ENCODE data around the gene SUSD4.

Gene SUSD4

DNA sequence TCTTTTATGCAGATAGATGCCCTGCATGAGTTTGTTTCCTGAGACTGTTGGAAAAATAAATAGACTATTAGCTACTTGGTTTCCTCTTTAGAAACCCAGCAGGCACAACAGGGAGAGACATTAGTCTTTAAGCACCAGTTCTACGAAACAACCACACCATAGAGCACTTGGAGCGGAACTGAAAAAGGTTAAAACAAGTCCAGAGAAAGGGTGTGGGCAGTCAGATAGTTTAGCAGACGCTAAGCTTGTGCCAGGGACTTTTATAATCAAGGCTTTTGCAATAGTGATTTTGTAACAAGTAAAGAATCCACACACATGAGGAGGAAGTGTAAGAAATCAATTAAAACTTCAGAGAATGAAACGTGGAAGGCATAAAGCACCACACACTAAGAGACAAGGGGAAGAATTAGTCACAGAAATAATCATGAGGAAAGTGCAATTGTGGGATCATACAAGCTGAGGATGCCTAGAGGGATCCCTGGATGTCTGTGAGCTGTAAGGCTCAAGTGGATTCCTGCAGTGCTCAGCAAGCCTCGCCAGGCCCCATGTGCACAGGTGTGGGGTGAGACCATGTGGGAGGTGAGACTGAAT, 183.2 kb downstream of the SUSD4 start:
- no peak overlapping the region for H3K4me3 ChIP-seq (replicated peaks in 1 of 2; ENCODE audit: low read depth in 2 of 2, low read length in 2 of 2)
- TF ChIP-seq, protein P1, sequence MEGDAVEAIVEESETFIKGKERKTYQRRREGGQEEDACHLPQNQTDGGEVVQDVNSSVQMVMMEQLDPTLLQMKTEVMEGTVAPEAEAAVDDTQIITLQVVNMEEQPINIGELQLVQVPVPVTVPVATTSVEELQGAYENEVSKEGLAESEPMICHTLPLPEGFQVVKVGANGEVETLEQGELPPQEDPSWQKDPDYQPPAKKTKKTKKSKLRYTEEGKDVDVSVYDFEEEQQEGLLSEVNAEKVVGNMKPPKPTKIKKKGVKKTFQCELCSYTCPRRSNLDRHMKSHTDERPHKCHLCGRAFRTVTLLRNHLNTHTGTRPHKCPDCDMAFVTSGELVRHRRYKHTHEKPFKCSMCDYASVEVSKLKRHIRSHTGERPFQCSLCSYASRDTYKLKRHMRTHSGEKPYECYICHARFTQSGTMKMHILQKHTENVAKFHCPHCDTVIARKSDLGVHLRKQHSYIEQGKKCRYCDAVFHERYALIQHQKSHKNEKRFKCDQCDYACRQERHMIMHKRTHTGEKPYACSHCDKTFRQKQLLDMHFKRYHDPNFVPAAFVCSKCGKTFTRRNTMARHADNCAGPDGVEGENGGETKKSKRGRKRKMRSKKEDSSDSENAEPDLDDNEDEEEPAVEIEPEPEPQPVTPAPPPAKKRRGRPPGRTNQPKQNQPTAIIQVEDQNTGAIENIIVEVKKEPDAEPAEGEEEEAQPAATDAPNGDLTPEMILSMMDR (IDR thresholded peaks at IDR 0.05; ENCODE audit: low read depth, low read length): no peak
- DNase-seq (ENCODE audit: low read depth in 2 of 2): peak in 1 of 2 donors; percentile 37

DNA sequence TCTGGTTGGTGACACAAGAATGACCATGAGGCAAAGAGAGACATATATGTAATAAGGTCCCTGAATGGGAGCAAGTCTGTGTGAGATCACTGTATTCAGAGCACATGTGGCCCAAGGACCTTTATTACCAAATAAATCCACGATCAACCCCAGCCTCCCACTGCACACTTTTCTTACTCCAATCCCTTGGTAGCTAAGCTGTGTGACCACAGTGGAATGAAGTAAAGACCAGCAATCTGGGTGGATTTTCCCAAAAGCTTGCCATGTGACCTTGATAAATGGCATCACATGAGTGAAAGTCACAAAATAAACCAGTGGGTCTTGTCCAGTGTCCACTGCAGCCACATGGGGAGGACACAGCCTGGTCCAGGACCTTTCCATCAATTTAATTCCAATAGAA, 184.2 kb downstream of the SUSD4 start:
- no peak for DNase-seq (ENCODE audit: low read depth in 2 of 2)
- no peak overlapping the region for H3K4me3 ChIP-seq (replicated peaks in 1 of 2; ENCODE audit: low read depth in 2 of 2, low read length in 2 of 2)
- TF ChIP-seq, protein P1 (IDR thresholded peaks at IDR 0.05; ENCODE audit: low read depth, low read length): no peak

DNA sequence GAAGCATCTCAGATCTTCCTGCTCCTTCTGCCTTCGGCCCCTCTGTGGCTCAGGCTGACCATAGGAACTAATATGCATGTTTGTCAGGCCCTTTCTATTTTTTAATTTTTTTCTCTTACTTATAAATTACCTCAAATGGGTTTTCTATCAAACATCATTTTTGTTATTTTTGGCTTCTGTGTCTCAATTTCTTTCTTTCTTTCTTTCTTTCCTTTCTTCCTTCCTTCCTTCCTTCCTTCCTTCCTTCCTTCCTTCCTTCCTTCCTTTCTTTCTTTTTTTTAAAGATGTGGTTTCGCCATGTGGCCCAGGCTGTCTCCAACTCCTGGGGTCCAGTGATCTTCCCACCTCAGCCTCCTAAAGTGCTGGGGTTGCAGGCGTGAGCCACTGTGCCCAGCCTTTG, 184.7 kb downstream of the SUSD4 start:
- no peak overlapping the region for H3K4me3 ChIP-seq (replicated peaks in 1 of 2; ENCODE audit: low read depth in 2 of 2, low read length in 2 of 2)
- DNase-seq (ENCODE audit: low read depth in 2 of 2): no peak
- TF ChIP-seq, protein P1 (IDR thresholded peaks at IDR 0.05; ENCODE audit: low read depth, low read length): no peak

DNA sequence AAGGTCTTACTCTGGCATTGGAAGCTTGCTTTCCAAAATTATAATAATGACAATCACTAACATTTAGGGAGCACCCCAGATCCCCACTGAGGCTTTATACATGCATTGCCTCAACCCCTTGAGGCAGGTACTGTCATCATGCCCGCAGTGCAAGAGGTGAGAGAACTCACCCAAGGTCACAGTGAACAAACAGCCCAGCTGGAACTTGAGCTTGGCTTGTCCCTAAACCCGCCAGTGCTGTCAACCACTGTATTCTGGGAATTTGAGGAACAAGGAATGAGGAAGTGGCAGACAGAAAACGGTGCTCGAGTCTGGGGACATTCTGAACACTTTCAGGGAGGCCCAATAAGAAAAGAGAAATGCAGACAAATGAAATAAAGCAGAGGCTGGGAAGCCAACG, 186.3 kb downstream of the SUSD4 start:
- no peak for DNase-seq (ENCODE audit: low read depth in 2 of 2)
- TF ChIP-seq, protein P1 (IDR thresholded peaks at IDR 0.05; ENCODE audit: low read depth, low read length): no peak

DNA sequence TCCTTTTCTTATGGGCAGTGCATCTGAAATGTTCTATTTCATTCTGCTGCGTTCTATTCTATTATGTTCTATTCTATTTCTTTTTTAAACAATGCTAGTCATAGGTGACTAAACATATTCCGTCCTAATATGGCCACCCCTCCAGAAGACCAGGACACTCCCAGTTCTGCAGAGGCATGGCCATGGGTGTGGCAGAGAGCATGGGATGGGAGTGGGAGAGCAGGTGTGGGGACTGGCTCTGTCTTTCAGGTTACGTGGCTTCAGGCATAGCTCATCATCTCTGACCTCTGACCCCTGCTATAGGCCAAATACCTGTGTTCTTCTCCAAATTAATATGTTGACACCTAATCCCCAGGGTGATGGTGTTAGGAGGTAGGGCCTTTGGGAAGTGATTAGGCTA, 187.5 kb downstream of the SUSD4 start:
- no peak for DNase-seq (ENCODE audit: low read depth in 2 of 2)
- no peak overlapping the region for H3K4me3 ChIP-seq (replicated peaks in 1 of 2; ENCODE audit: low read depth in 2 of 2, low read length in 2 of 2)
- TF ChIP-seq, protein P1 (IDR thresholded peaks at IDR 0.05; ENCODE audit: low read depth, low read length): no peak

More for the DNA sequence above, 186.3 kb downstream of the SUSD4 start:
- H3K4me3 ChIP-seq (replicated peaks in 1 of 2; ENCODE audit: low read depth in 2 of 2, low read length in 2 of 2): no peak overlapping the region

DNA sequence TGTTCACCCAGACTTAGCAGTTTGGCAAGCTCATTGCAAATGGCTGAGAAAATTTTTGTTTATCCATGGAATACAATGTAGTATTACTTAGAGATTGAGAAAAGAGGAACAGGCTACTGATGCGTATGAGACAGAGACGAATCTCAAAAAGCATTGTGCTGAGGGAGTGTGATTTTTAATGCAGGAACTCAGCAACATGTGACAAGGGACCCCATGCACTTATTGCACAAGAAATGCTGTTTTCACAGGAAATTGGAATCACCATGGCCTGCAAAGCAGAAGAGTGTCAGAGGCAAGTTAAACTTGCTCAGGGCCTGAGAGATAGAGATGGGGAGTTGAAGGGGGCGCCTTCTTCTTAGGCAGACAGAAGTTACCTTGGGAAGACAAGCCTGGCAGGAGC, 188.3 kb downstream of the SUSD4 start:
- no peak overlapping the region for H3K4me3 ChIP-seq (replicated peaks in 1 of 2; ENCODE audit: low read depth in 2 of 2, low read length in 2 of 2)
- TF ChIP-seq, protein P1 (IDR thresholded peaks at IDR 0.05; ENCODE audit: low read depth, low read length): no peak
- no peak for DNase-seq (ENCODE audit: low read depth in 2 of 2)

DNA sequence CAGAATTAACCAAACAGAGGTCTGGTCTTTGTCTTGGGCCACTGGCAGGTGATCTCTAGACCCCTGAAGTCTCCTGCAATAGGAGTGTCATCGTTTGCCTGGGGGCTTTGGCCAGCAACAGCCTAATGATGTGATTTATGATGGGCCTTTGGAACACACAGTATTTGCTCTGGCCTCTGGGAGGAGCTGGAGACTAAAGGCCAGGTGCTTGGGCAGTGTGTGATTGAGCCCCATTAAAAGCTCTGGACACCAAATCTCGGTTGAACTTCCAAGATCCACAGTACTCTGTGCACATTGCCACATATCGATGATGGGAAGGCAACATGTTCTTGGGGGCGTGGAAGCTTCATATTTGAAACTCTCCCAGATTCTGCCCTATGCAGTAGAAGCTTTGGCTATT, 188.9 kb downstream of the SUSD4 start:
- no peak for DNase-seq (ENCODE audit: low read depth in 2 of 2)
- TF ChIP-seq, protein P1 (IDR thresholded peaks at IDR 0.05; ENCODE audit: low read depth, low read length): no peak
- no peak overlapping the region for H3K4me3 ChIP-seq (replicated peaks in 1 of 2; ENCODE audit: low read depth in 2 of 2, low read length in 2 of 2)

All from cardiac fibroblast (primary cell).